ENCODE results near the gene TELO2.

- TF ChIP-seq CTCF (IDR thresholded peaks at IDR 0.05), result no peak
- TF ChIP-seq POLR2A (IDR thresholded peaks at IDR 0.05), result no peak
- TF ChIP-seq EP300 (IDR thresholded peaks at IDR 0.05), result no peak
Measured at GRCh38 chr16:1524366-1524765, 31.2 kb downstream of the TELO2 start.
